ENCODE data around the gene COL27A1. TPM values are rescaled to one million over a fixed set of nuclear protein-coding genes. Genes with fewer than 3 reads are reported as not detected.
A peak's percentile ranks its signal among the peaks of the same experiment; 100 is the strongest.

The COL27A1 gene
- total and polyA plus RNA-seq, 2 donors (not counting 3 experiments of a cell fraction or from before 2014, with no cell fraction given): 14.7 to 49.1 TPM

DNA sequence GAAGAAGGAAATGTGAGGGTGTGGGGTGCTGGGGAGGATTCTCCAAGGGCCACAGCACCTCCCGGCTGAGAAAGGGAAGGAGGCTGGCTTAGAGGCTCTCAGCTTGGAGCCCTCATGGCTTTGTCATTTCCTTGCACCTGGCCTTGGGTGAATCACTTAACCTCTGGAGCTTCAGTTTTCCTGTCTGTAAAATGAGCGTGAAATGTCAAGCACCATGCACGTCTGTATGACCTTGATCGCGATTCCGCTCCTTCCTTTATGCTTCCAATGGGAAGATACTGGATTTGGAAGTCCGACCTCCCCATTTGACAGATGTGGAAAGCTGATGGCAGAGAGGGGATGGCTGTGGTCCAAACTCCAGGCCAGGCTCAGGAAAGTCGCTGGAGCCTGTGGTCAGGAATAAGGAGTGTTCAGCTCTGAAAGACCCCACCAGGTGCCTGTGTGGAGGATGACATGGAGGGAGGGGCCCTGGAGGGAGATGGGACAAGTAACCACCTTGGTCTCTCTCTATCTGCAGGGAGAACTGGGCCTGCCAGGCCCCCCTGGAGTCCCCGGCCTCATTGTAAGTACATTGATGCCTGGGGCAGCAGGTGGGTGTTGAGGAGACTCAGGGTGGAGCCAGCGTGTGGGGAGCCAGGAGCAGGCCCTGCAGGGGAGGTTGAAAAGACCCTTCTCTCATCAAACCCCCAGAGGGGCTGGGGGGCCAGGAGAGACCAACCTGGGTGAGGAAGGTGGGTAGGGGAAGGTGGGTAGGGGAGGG lies 66.5 kb downstream of the COL27A1 start:
- intact Hi-C loops (cut with micrococcal nuclease) (loop anchor here (5.0 kb wide), 1 partner anchor 65 kb away; no protein-coding TSS in a partner anchor), dilution Hi-C loops (cut with MboI; ENCODE audit: extremely low pct_ligation_motif_present, low sequenced_read_pairs) (no loop called here)
- peak; percentile 84 for DNase-seq (ENCODE audit: low read depth, low spot score)

More for the DNA sequence above, 66.5 kb downstream of the COL27A1 start:
- H3K36me3 ChIP-seq (ENCODE audit: control insufficient read depth in 2 of 2, extremely low read depth in 1 of 2, insufficient read depth in 2 of 2, low read length in 2 of 2): no peaks in the 10 kb centered on the region
- no peaks in the 10 kb centered on the region for H3K79me2 ChIP-seq (ENCODE audit: control insufficient read depth, insufficient read depth, low read length)
- no peak overlapping the region for H3K4me2 ChIP-seq (ENCODE audit: insufficient read depth, low read length)
- no peak overlapping the region for H2AFZ ChIP-seq (ENCODE audit: low read depth, low read length)
- no TSS peak for BruUV-seq (replicated peaks)
- peaks cover 74% of the 10 kb centered on the region for H3K4me1 ChIP-seq (ENCODE audit: control insufficient read depth, extremely low read depth, insufficient read depth, low read length)
- H3K4me3 ChIP-seq (replicated peaks in 1 of 3; ENCODE audit: insufficient read depth in 1 of 3, low read depth in 1 of 3, low read length in 3 of 3): no peak overlapping the region
- no peaks in the 10 kb centered on the region for H3K9me1 ChIP-seq (replicated peaks; ENCODE audit: control insufficient read depth, extremely low read depth, insufficient read depth, low read length)
- peak overlapping the region; percentile 29 for H3K9ac ChIP-seq (replicated peaks; ENCODE audit: extremely low read depth, insufficient read depth, low read length)
- no peak for TF ChIP-seq MYC (IDR thresholded peaks at IDR 0.05; ENCODE audit: low read depth, low read length)
- no peak for TF ChIP-seq EZH2 (IDR thresholded peaks at IDR 0.05; ENCODE audit: borderline replicate concordance, low read depth, low read length, severe bottlenecking)
- peak; percentile 86 for TF ChIP-seq POLR2AphosphoS5 (IDR thresholded peaks at IDR 0.05; ENCODE audit: insufficient read depth, low read depth, low read length)
- peak; percentile 92 for TF ChIP-seq FOS (IDR thresholded peaks at IDR 0.05; ENCODE audit: borderline replicate concordance, insufficient read depth, low read length)
- TF ChIP-seq, protein P1, sequence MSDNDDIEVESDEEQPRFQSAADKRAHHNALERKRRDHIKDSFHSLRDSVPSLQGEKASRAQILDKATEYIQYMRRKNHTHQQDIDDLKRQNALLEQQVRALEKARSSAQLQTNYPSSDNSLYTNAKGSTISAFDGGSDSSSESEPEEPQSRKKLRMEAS (IDR thresholded peaks at IDR 0.05; ENCODE audit: insufficient read depth, insufficient read length): no peak
- TF ChIP-seq POLR2A (IDR thresholded peaks at IDR 0.05; ENCODE audit: low read depth, low read length): no peak
- TF ChIP-seq, protein P2, sequence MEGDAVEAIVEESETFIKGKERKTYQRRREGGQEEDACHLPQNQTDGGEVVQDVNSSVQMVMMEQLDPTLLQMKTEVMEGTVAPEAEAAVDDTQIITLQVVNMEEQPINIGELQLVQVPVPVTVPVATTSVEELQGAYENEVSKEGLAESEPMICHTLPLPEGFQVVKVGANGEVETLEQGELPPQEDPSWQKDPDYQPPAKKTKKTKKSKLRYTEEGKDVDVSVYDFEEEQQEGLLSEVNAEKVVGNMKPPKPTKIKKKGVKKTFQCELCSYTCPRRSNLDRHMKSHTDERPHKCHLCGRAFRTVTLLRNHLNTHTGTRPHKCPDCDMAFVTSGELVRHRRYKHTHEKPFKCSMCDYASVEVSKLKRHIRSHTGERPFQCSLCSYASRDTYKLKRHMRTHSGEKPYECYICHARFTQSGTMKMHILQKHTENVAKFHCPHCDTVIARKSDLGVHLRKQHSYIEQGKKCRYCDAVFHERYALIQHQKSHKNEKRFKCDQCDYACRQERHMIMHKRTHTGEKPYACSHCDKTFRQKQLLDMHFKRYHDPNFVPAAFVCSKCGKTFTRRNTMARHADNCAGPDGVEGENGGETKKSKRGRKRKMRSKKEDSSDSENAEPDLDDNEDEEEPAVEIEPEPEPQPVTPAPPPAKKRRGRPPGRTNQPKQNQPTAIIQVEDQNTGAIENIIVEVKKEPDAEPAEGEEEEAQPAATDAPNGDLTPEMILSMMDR (IDR thresholded peaks at IDR 0.05; ENCODE audit: extremely low read depth in 1 of 2, insufficient read depth in 1 of 2, low read depth in 1 of 2, low read length in 2 of 2): no peak
- peak; percentile 75 for TF ChIP-seq JUN (IDR thresholded peaks at IDR 0.05; ENCODE audit: borderline replicate concordance, insufficient read depth, insufficient read length, low read depth)
- TF ChIP-seq GATA2 (IDR thresholded peaks at IDR 0.05; ENCODE audit: insufficient read depth, insufficient read length, low read depth, low read length): peak; percentile 73
- no peaks in the 10 kb centered on the region for H3K9me3 ChIP-seq (replicated peaks; ENCODE audit: control insufficient read depth, insufficient read depth, low read length)
- ChIA-PET POLR2A (no interaction called here), CTCF (interaction anchor here (1.0 to 1.2 kb wide), 4 partner anchors 38 to 114 kb away, joined by 3 to 7 read pairs (median 4); partner anchors contain the start of gene COL27A1)
- H3K27ac ChIP-seq (ENCODE audit: insufficient read depth, low read depth, low read length): peak overlapping the region; percentile 78
- no peaks in the 10 kb centered on the region for H3K27me3 ChIP-seq (ENCODE audit: control insufficient read depth in 2 of 2, insufficient read depth in 2 of 2, low read length in 2 of 2)
- FAIRE-seq: peak; percentile 97
- no peaks in the 10 kb centered on the region for H4K20me1 ChIP-seq (replicated peaks; ENCODE audit: control insufficient read depth, extremely low read depth, insufficient read depth, low read length)

Measured in endothelial cell of umbilical vein (primary cell).